K562 (cell line): Measurements from ENCODE around the gene HTR5A. TPM values are rescaled to one million over a fixed set of nuclear protein-coding genes. Genes with fewer than 3 reads are reported as not detected.

Experiments used
- AFF4 ChIP-seq: sonication (generic); formaldehyde crosslinking; IDR thresholded peaks from 2 replicates; pipeline ENCODE4 v1.8.0; 2023; ENCODE audit warnings: mild to moderate bottlenecking, missing genetic modification reagents
- C11orf30 ChIP-seq: fragments of 450-650 bp; IDR thresholded peaks from 2 replicates; pipeline ENCODE4 v1.6.1; 2016; ENCODE audit warnings: low read depth, mild to moderate bottlenecking
- CHD4 ChIP-seq: fragments of 200-600 bp; sonication (generic); IDR thresholded peaks from 3 replicates; pipeline ENCODE4 v1.6.1; 2012; ENCODE audit warnings: low read depth, mild to moderate bottlenecking, mixed read lengths, low read length, inconsistent platforms; ENCODE audit not compliant: insufficient read depth, insufficient replicate concordance, poor library complexity, severe bottlenecking
- EHMT2 ChIP-seq: fragments of 450-650 bp; IDR thresholded peaks from 2 replicates; pipeline ENCODE4 v1.6.1; 2018; ENCODE audit warnings: antibody characterized with exemption
- FOXJ2 ChIP-seq: fragments of 200-800 bp; sonication (Bioruptor generic); IDR thresholded peaks from 2 replicates; pipeline ENCODE4 v1.6.1; 2016; ENCODE audit warnings: missing genetic modification characterization, missing compliant biosample characterization
- FOXO4 ChIP-seq: fragments of 450-650 bp; formaldehyde crosslinking; IDR thresholded peaks from 2 replicates; pipeline ENCODE4 v1.4.0; 2020; ENCODE audit warnings: mild to moderate bottlenecking, moderate library complexity
- FOXP4 ChIP-seq: sonication (generic); formaldehyde crosslinking; IDR thresholded peaks from 2 replicates; pipeline ENCODE4 v1.8.0; 2022; ENCODE audit warnings: mild to moderate bottlenecking, missing genetic modification reagents, borderline replicate concordance
- KHSRP ChIP-seq: fragments of 450-650 bp; IDR thresholded peaks from 2 replicates; pipeline ENCODE4 v1.6.1; 2017
- MAFG ChIP-seq: fragments of 450-650 bp; conservative IDR thresholded peaks from 2 replicates; pipeline ENCODE4 v1.6.1; 2016; ENCODE audit warnings: missing genetic modification characterization, missing compliant biosample characterization
- NEUROD1 ChIP-seq: fragments of 150-350 bp; IDR thresholded peaks from 2 replicates; pipeline ENCODE4 v1.6.1; 2014; ENCODE audit warnings: borderline replicate concordance, low read length, low read depth; ENCODE audit not compliant: partially characterized antibody
- SREBF2 ChIP-seq: sonication (generic); formaldehyde crosslinking; IDR thresholded peaks from 2 replicates; pipeline ENCODE4 v1.4.0; 2020; ENCODE audit warnings: mild to moderate bottlenecking, missing genetic modification reagents
- THRA ChIP-seq: fragments of 450-650 bp; IDR thresholded peaks from 2 replicates; pipeline ENCODE4 v1.6.1; 2017; ENCODE audit warnings: mild to moderate bottlenecking, moderate library complexity
- UBTF ChIP-seq, 2 experiments: IDR thresholded peaks; 2 replicates each; pipeline ENCODE4 v1.6.1; 2012; ENCODE audit warnings: improper control_type of control experiment in 2 of 2, low read depth in 2 of 2, low read length in 2 of 2, borderline replicate concordance in 1 of 2
- ZFP1 ChIP-seq: fragments of 450-650 bp; formaldehyde crosslinking; IDR thresholded peaks from 2 replicates; pipeline ENCODE4 v1.4.0; 2020; ENCODE audit warnings: mild to moderate bottlenecking, mixed read lengths
- ZNF121 ChIP-seq: sonication (generic); formaldehyde crosslinking; conservative IDR thresholded peaks from 2 replicates; pipeline ENCODE4 v1.8.0; 2022; ENCODE audit warnings: missing genetic modification reagents
- ZNF785 ChIP-seq: fragments of 250-450 bp; sonication (Bioruptor Pico); IDR thresholded peaks from 2 replicates; pipeline ENCODE4 v1.4.0; 2020; ENCODE audit warnings: mild to moderate bottlenecking
- polyA plus RNA-seq, 8 experiments: library from polyadenylated mRNA; depleted of rRNA in 4 of 8; stranded (reverse) in 5 of 8; unstranded in 3 of 8; fragments of >200 nt; fragmentation: Nextera tagmentation in 2 of 8; fragmentation: Illumina TruSeq in 1 of 8; extraction: Ambion mirVana in 2 of 8; extraction: Trizol in 1 of 8; gene quantifications; 2 replicates each; pipeline versions ENCODE4 v1.2.1 to v1.2.3, GENCODE V29; 2011 to 2014; ENCODE audit warnings: inconsistent platforms in 1 of 8, missing spikeins in 1 of 8
- total RNA-seq, 7 experiments: library from RNA; depleted of rRNA in 6 of 7; stranded (reverse); fragments of >200 nt in 6 of 7; fragmentation: Illumina TruSeq in 2 of 7; extraction: Trizol in 2 of 7; gene quantifications; 2 replicates each; pipeline versions ENCODE4 v1.2.1 to v1.2.3, GENCODE V29; 2011 to 2021; ENCODE audit warnings: low replicate concordance in 1 of 7

HTR5A gene
- total and polyA plus RNA-seq, 9 of the 15 experiments (the other 6 are each of a cell fraction or from before 2014, with no cell fraction given), result 0.06 TPM; not detected in 8

GRCh38 chr7:155069992-155070751 is at the start of gene HTR5A (continued):
- TF ChIP-seq CHD4 (no peak), THRA (no peak), C11orf30 (no peak), ZFP1 (CRISPR knock-in tag) (peak; percentile 80), ZNF785 (CRISPR knock-in tag) (no peak), EHMT2 (peak; percentile 100), KHSRP (no peak), NEUROD1 (no peak), MAFG (no peak), FOXJ2 (tag) (peak; percentile 96), FOXO4 (CRISPR knock-in tag) (peak; percentile 87; the same call in 1 of the 2 replicates), FOXP4 (CRISPR knock-in tag) (peak; percentile 100), UBTF (IDR thresholded peaks at IDR 0.05; ENCODE audit: borderline replicate concordance in 1 of 2, low read depth in 2 of 2, low read length in 2 of 2) (peak in 1 of 2 experiments; percentile 89; a peak in 2 of 4 replicates), AFF4 (CRISPR knock-in tag) (peak; percentile 100), ZNF121 (CRISPR knock-in tag) (peak; percentile 71; the same call in 1 of the 2 replicates), SREBF2 (CRISPR knock-in tag) (peak; percentile 100)
